GM12878 (cell line): ENCODE data around the gene TPST1. TPM values are rescaled to one million over a fixed set of nuclear protein-coding genes. Genes with fewer than 3 reads are reported as not detected.

Experiments
- ATAC-seq: fragments of 200-7000 bp; cut with Tn5 transposase; 3 replicates; pipeline ENCODE4 v1.9.1; 2020; ENCODE audit warnings: mild to moderate bottlenecking, moderate library complexity
- BruUV-seq: library from RNA; stranded (reverse); fragments of 400-500 nt; replicated peaks from 2 replicates; lab custom pipeline; 2021; lab: Mats Ljungman, UMichigan
- CTCF ChIA-PET: fragments of 300-600 bp; sonication (Branson Sonifier 250); formaldehyde crosslinking; extraction: SDS; loops from one replicate; lab custom pipeline; 2021; ENCODE audit warnings: inconsistent platforms; lab: Yijun Ruan, JAX
- POLR2A ChIA-PET: fragments of 350-600 bp; formaldehyde crosslinking; extraction: SDS; loops from one replicate; lab custom pipeline; 2021; ENCODE audit warnings: inconsistent platforms; lab: Charles Lee
- RAD21 ChIA-PET: fragments of 300-600 bp; sonication (Branson Sonifier 250); formaldehyde crosslinking; loops from one replicate; lab custom pipeline; 2023; ENCODE audit warnings: antibody characterized with exemption; ENCODE audit not compliant: unreplicated experiment; lab: Charles Lee
- SMC1A ChIA-PET: fragments of 300-600 bp; sonication (Branson Sonifier 250); formaldehyde crosslinking; loops from one replicate; lab custom pipeline; 2023; ENCODE audit not compliant: unreplicated experiment, uncharacterized antibody; lab: Charles Lee
- DNase-seq: peaks from one replicate; pipeline ENCODE4 v3.0.0-alpha.2; 2011; ENCODE audit warnings: low read depth, low spot score
- FAIRE-seq: peaks from 3 replicates; lab custom pipeline; 2011; peaks lifted over from hg19 to GRCh38; lab: Jason Lieb, UNC
- H2AFZ ChIP-seq: 2 replicates; pipeline ENCODE4 v1.6.0; 2011; ENCODE audit warnings: low read depth, low read length, control low read depth; ENCODE audit not compliant: control insufficient read depth
- H3K27ac ChIP-seq: 2 replicates; pipeline ENCODE4 v1.5.1; 2011; ENCODE audit warnings: control low read depth; ENCODE audit not compliant: control insufficient read depth, insufficient read depth
- H3K27me3 ChIP-seq, 2 experiments: replicated peaks in 1 of 2; 2 replicates each; pipeline versions ENCODE4 v1.6.0 to v1.6.1; 2011; ENCODE audit warnings: low read length in 1 of 2; ENCODE audit not compliant: control insufficient read depth in 2 of 2, insufficient read depth in 2 of 2
- H3K36me3 ChIP-seq, 2 experiments: 2 replicates each; pipeline ENCODE4 v1.5.1; 2011; ENCODE audit warnings: low read length in 1 of 2; ENCODE audit not compliant: control insufficient read depth in 2 of 2, insufficient read depth in 2 of 2
- H3K4me1 ChIP-seq: 2 replicates; pipeline ENCODE4 v1.6.1; 2011; ENCODE audit warnings: mild to moderate bottlenecking, low read length, moderate library complexity, mixed read lengths; ENCODE audit not compliant: control insufficient read depth, insufficient read depth
- H3K4me2 ChIP-seq: 2 replicates; pipeline ENCODE4 v1.6.0; 2011; ENCODE audit warnings: control low read depth; ENCODE audit not compliant: control insufficient read depth, insufficient read depth
- H3K4me3 ChIP-seq: fragments of 200-600 bp; sonication (generic); 2 replicates; pipeline ENCODE4 v1.5.1; 2016
- H3K79me2 ChIP-seq: 2 replicates; pipeline ENCODE4 v1.6.0; 2011; ENCODE audit warnings: low read length; ENCODE audit not compliant: control insufficient read depth, insufficient read depth
- H3K9ac ChIP-seq: 2 replicates; pipeline ENCODE4 v1.8.0; 2011; ENCODE audit warnings: low read length, control low read depth, mixed read lengths; ENCODE audit not compliant: control insufficient read depth, insufficient read depth
- H3K9me3 ChIP-seq: replicated peaks from 3 replicates; pipeline ENCODE4 v1.5.1; 2011; ENCODE audit warnings: mild to moderate bottlenecking, low read length; ENCODE audit not compliant: control insufficient read depth, insufficient read depth
- H4K20me1 ChIP-seq: 2 replicates; pipeline ENCODE4 v1.6.0; 2011; ENCODE audit not compliant: control insufficient read depth, insufficient read depth
- ATF7 ChIP-seq: fragments of 450-650 bp; IDR thresholded peaks from 2 replicates; pipeline ENCODE4 v1.6.1; 2016; ENCODE audit warnings: low read depth, mild to moderate bottlenecking
- BACH1 ChIP-seq: fragments of 450-650 bp; IDR thresholded peaks from 2 replicates; pipeline ENCODE4 v1.6.1; 2017; ENCODE audit warnings: mild to moderate bottlenecking, borderline replicate concordance
- CHD2 ChIP-seq: IDR thresholded peaks from 2 replicates; pipeline ENCODE4 v1.6.1; 2011; ENCODE audit warnings: low read depth, low read length, improper control_type of control experiment, borderline replicate concordance
- CUX1 ChIP-seq: IDR thresholded peaks from 2 replicates; pipeline ENCODE4 v1.6.1; 2012; ENCODE audit warnings: improper control_type of control experiment, low read depth, low read length; ENCODE audit not compliant: insufficient replicate concordance
- EGR1 ChIP-seq, 2 experiments: IDR thresholded peaks; 1 replicate in 1 of 2; 2 replicates in 1 of 2; pipeline ENCODE4 v1.6.1; 2011 to 2012; ENCODE audit warnings: low read depth in 2 of 2, low read length in 2 of 2, borderline replicate concordance in 1 of 2, mild to moderate bottlenecking in 1 of 2, moderate library complexity in 1 of 2
- ESRRA ChIP-seq: IDR thresholded peaks from 2 replicates; pipeline ENCODE4 v1.6.1; 2012; ENCODE audit warnings: mild to moderate bottlenecking, low read length, improper control_type of control experiment
- FOS ChIP-seq: IDR thresholded peaks from 3 replicates; pipeline ENCODE4 v1.6.1; 2011; ENCODE audit warnings: borderline replicate concordance; ENCODE audit not compliant: insufficient read length; ENCODE audit errors: extremely low read depth
- NFXL1 ChIP-seq: fragments of 450-650 bp; IDR thresholded peaks from 2 replicates; pipeline ENCODE4 v1.6.1; 2017; ENCODE audit warnings: antibody characterized with exemption, mild to moderate bottlenecking, borderline replicate concordance
- NFYB ChIP-seq: IDR thresholded peaks from 2 replicates; pipeline ENCODE4 v1.6.1; 2011; ENCODE audit warnings: low read depth, mild to moderate bottlenecking, low read length, improper control_type of control experiment, moderate library complexity; ENCODE audit not compliant: insufficient read depth
- NR2F1 ChIP-seq: fragments of 450-650 bp; conservative IDR thresholded peaks from 2 replicates; pipeline ENCODE4 v1.6.1; 2017; ENCODE audit warnings: mild to moderate bottlenecking
- PAX5 ChIP-seq: IDR thresholded peaks from 2 replicates; pipeline ENCODE4 v1.6.1; 2011; ENCODE audit warnings: low read depth, low read length, borderline replicate concordance
- WGBS: methylation state at CpG from one replicate; pipeline ENCODE4 v1.1.6; 2016; ENCODE audit warnings: low lambda C conversion rate; ENCODE audit not compliant: insufficient replicate concordance, insufficient coverage; ENCODE audit errors: missing lambda C conversion rate; 5-methylcytosine and 5-hydroxymethylcytosine counted together
- in situ Hi-C: fragments of 300-500 bp; cut with MboI; formaldehyde crosslinking; loops from 9 replicates; pipeline ENCODE4 v1.14.3; 2018; ENCODE audit warnings: mixed read lengths
- intact Hi-C: fragments of 100-400 bp; cut with micrococcal nuclease; formaldehyde crosslinking; loops from one replicate; pipeline ENCODE4 v1.14.2; 2022; ENCODE audit not compliant: unreplicated experiment
- polyA plus RNA-seq, 11 experiments: library from polyadenylated mRNA; depleted of rRNA in 4 of 11; unstranded in 6 of 11; stranded (reverse) in 5 of 11; fragments of >200 nt; fragmentation: Nextera tagmentation in 4 of 11; fragmentation: Illumina TruSeq in 1 of 11; extraction: Ambion mirVana in 4 of 11; extraction: Trizol in 1 of 11; gene quantifications; 1 replicate in 1 of 11; 2 replicates in 10 of 11; pipeline versions ENCODE4 v1.2.1 to v1.2.3, GENCODE V29; 2011 to 2016; ENCODE audit warnings: inconsistent platforms in 2 of 11, missing spikeins in 2 of 11, low read depth in 1 of 11
- total RNA-seq, 4 experiments: library from RNA; depleted of rRNA in 3 of 4; stranded (reverse); fragments of >200 nt in 3 of 4; fragmentation: Illumina TruSeq in 1 of 4; extraction: Trizol in 1 of 4; gene quantifications; 2 replicates each; pipeline versions ENCODE4 v1.2.1 to v1.2.3, GENCODE V29; 2013 to 2021
- TF ChIP-seq, protein P1 (sequence below): IDR thresholded peaks from 2 replicates; pipeline ENCODE4 v1.6.1; 2012; ENCODE audit warnings: low read depth, low read length, improper control_type of control experiment

Gene TPST1
- total and polyA plus RNA-seq, 10 of the 15 experiments (the other 5 are each of a cell fraction or from before 2014, with no cell fraction given) = 1.1 to 10.6 (median 7.5) TPM

DNA sequence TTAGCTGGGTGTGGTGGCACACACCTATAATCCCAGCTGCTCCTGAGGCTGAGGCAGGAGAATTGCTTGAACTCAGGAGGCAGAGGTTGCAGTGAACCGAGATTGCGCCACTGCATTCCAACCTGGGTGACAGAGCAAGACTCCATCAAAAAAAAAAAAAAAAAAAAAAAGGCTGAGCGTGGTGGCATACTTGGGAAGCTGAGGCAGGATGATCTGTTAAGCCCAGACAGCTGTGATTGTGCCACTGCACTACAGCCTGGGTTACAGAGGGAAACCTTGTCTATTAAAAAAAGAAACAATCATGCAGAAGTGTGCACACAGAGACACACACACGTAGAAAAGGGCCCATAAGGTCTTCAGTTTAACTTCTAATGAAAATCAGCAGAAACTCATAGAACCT lies 150.6 kb downstream of the TPST1 start:
- no peaks in the 10 kb centered on the region for H3K79me2 ChIP-seq
- ChIA-PET POLR2A (no interaction called here), SMC1A (interaction anchor here (0.7 kb wide), 3 partner anchors 11 to 99 kb away, joined by 3 read pairs; no protein-coding TSS in a partner anchor), RAD21 (interaction anchor here (0.7 kb wide), 1 partner anchor 60 kb away, joined by 3 read pairs; no protein-coding TSS in a partner anchor), CTCF (no interaction called here)
- H3K4me2 ChIP-seq = no peak overlapping the region
- FAIRE-seq (no peak), DNase-seq (no peak), ATAC-seq (no peak)
- in situ Hi-C loops (no loop called here), intact Hi-C loops (no loop called here)
- no peaks in the 10 kb centered on the region for H4K20me1 ChIP-seq
- no peak overlapping the region for H2AFZ ChIP-seq
- TF ChIP-seq NFYB = no peak
- TF ChIP-seq ATF7 = no peak
- no peak for TF ChIP-seq NFXL1
- no peak for TF ChIP-seq BACH1
- TF ChIP-seq PAX5 = no peak
- no peak for TF ChIP-seq CHD2
- TF ChIP-seq, protein P1, sequence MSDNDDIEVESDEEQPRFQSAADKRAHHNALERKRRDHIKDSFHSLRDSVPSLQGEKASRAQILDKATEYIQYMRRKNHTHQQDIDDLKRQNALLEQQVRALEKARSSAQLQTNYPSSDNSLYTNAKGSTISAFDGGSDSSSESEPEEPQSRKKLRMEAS = no peak
- no peak for TF ChIP-seq NR2F1
- TF ChIP-seq ESRRA = no peak
- H3K9me3 ChIP-seq = no peaks in the 10 kb centered on the region
- no peaks in the 10 kb centered on the region for H3K4me1 ChIP-seq
- no peak overlapping the region for H3K9ac ChIP-seq
- no peak overlapping the region for H3K27ac ChIP-seq
- no peaks in the 10 kb centered on the region for H3K27me3 ChIP-seq
- no peaks in the 10 kb centered on the region for H3K36me3 ChIP-seq
- no TSS peak for BruUV-seq
- 40% methylated on average over 3 of the region's 4 CpGs for WGBS
- H3K4me3 ChIP-seq = no peak overlapping the region

DNA sequence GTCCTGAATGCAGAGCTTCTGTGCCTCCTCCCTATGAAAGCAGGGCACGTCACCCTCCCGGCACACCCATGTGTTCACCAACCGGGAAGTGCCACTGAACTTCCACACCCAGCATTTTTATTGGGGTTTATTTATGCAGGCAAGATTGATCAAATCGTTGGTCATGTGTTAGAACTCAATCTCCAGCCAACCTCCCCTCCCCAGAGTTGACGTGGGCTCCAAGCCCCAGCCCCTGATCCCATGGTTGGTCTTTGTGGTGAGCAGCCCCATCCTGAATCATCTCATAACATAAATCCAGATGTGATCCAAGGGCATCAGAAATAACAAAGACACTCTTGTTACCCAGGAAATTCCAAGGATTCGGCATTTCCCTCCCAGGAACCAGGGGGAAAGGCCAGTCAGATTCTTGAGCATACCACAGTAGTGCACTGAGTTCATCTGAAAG lies 151.2 kb downstream of the TPST1 start:
- CTCF ChIA-PET = no interaction called here
- DNase-seq (no peak), FAIRE-seq (no peak), ATAC-seq (no peak)
- no peaks in the 10 kb centered on the region for H3K36me3 ChIP-seq
- no peak overlapping the region for H3K9ac ChIP-seq
- POLR2A ChIA-PET = no interaction called here
- SMC1A ChIA-PET = interaction anchor here (0.7 kb wide), 1 partner anchor 81 kb away, joined by 3 read pairs; no protein-coding TSS in a partner anchor
- H3K27ac ChIP-seq = no peak overlapping the region
- H3K4me2 ChIP-seq = no peak overlapping the region
- H3K4me3 ChIP-seq = no peak overlapping the region
- in situ Hi-C loops (no loop called here), intact Hi-C loops (no loop called here)
- no peaks in the 10 kb centered on the region for H3K79me2 ChIP-seq
- no peak overlapping the region for H2AFZ ChIP-seq
- H4K20me1 ChIP-seq = no peaks in the 10 kb centered on the region
- no peaks in the 10 kb centered on the region for H3K4me1 ChIP-seq
- BruUV-seq = no TSS peak
- RAD21 ChIA-PET = no interaction called here
- H3K9me3 ChIP-seq = no peaks in the 10 kb centered on the region
- H3K27me3 ChIP-seq = no peaks in the 10 kb centered on the region
- WGBS = 71% methylated on average over 6 of the region's 6 CpGs
- TF ChIP-seq EGR1 (IDR thresholded peaks at IDR 0.05; ENCODE audit: borderline replicate concordance in 1 of 2, low read depth in 2 of 2, low read length in 2 of 2) (no peak), CUX1 (no peak), FOS (no peak)
